Measurements from ENCODE around the gene TBC1D1. TPM values are rescaled to one million over a fixed set of nuclear protein-coding genes. Genes with fewer than 3 reads are reported as not detected.

The TBC1D1 gene
- total RNA-seq, 1 donor from 2014 or later: 58.5 TPM

GRCh38 chr4:38071801-38072431, 181.0 kb downstream of the TBC1D1 start:
- Mint-ChIP-seq H3K4me3 (ENCODE audit: low read depth) (no peak overlapping the region), H3K9me3 (no peaks in the 10 kb centered on the region), H3K4me1 (ENCODE audit: low read depth) (peaks cover 27% of the 10 kb centered on the region), H3K27me3 (ENCODE audit: low read depth) (no peaks in the 10 kb centered on the region), H3K27ac (no peak overlapping the region), H3K36me3 (ENCODE audit: low read depth) (peaks cover 39% of the 10 kb centered on the region)
- intact Hi-C loops (cut with micrococcal nuclease): no loop called here
- DNase-seq (ENCODE audit: low spot score): no peak

- Mint-ChIP-seq H3K9me3 (no peaks in the 10 kb centered on the region), H3K27me3 (ENCODE audit: low read depth) (no peaks in the 10 kb centered on the region), H3K36me3 (ENCODE audit: low read depth) (peaks cover 39% of the 10 kb centered on the region), H3K4me1 (ENCODE audit: low read depth) (peaks cover 27% of the 10 kb centered on the region), H3K27ac (no peak overlapping the region), H3K4me3 (ENCODE audit: low read depth) (no peak overlapping the region)
- intact Hi-C loops (cut with micrococcal nuclease): no loop called here
- no peak for DNase-seq (ENCODE audit: low spot score)
Measured at GRCh38 chr4:38072578-38072977, 181.7 kb downstream of the TBC1D1 start.

- no peaks in the 10 kb centered on the region for H3K27me3 Mint-ChIP-seq (ENCODE audit: low read depth)
- H3K36me3 Mint-ChIP-seq (ENCODE audit: low read depth): peaks cover 32% of the 10 kb centered on the region
- H3K27ac Mint-ChIP-seq: no peak overlapping the region
- DNase-seq (ENCODE audit: low spot score): no peak
- intact Hi-C loops (cut with micrococcal nuclease): no loop called here
- no peak overlapping the region for H3K4me3 Mint-ChIP-seq (ENCODE audit: low read depth)
- peaks cover 29% of the 10 kb centered on the region for H3K4me1 Mint-ChIP-seq (ENCODE audit: low read depth)
- no peaks in the 10 kb centered on the region for H3K9me3 Mint-ChIP-seq
Measured at GRCh38 chr4:38073596-38074234, 182.8 kb downstream of the TBC1D1 start.

- no peak for DNase-seq (ENCODE audit: low spot score)
- no peaks in the 10 kb centered on the region for H3K9me3 Mint-ChIP-seq
- H3K4me3 Mint-ChIP-seq (ENCODE audit: low read depth): no peak overlapping the region
- intact Hi-C loops (cut with micrococcal nuclease): no loop called here
- H3K36me3 Mint-ChIP-seq (ENCODE audit: low read depth): peaks cover 25% of the 10 kb centered on the region
- no peaks in the 10 kb centered on the region for H3K27me3 Mint-ChIP-seq (ENCODE audit: low read depth)
- no peak overlapping the region for H3K27ac Mint-ChIP-seq
- peaks cover 23% of the 10 kb centered on the region for H3K4me1 Mint-ChIP-seq (ENCODE audit: low read depth)
Measured at GRCh38 chr4:38075370-38076152, 184.7 kb downstream of the TBC1D1 start.

- H3K4me1 Mint-ChIP-seq (ENCODE audit: low read depth): peaks cover 23% of the 10 kb centered on the region
- intact Hi-C loops (cut with micrococcal nuclease): no loop called here
- H3K4me3 Mint-ChIP-seq (ENCODE audit: low read depth): no peak overlapping the region
- peaks cover 27% of the 10 kb centered on the region for H3K36me3 Mint-ChIP-seq (ENCODE audit: low read depth)
- H3K27ac Mint-ChIP-seq: no peak overlapping the region
- no peaks in the 10 kb centered on the region for H3K27me3 Mint-ChIP-seq (ENCODE audit: low read depth)
- no peak for DNase-seq (ENCODE audit: low spot score)
- H3K9me3 Mint-ChIP-seq: no peaks in the 10 kb centered on the region
Measured at GRCh38 chr4:38076153-38076669, 185.3 kb downstream of the TBC1D1 start.

GRCh38 chr4:38077791-38078489, 187.1 kb downstream of the TBC1D1 start:
- Mint-ChIP-seq H3K4me1 (ENCODE audit: low read depth) (peaks cover 17% of the 10 kb centered on the region), H3K4me3 (ENCODE audit: low read depth) (no peak overlapping the region), H3K27me3 (ENCODE audit: low read depth) (no peaks in the 10 kb centered on the region), H3K36me3 (ENCODE audit: low read depth) (peaks cover 19% of the 10 kb centered on the region), H3K9me3 (no peaks in the 10 kb centered on the region), H3K27ac (no peak overlapping the region)
- DNase-seq (ENCODE audit: low spot score): no peak
- intact Hi-C loops (cut with micrococcal nuclease): no loop called here

GRCh38 chr4:38078590-38079421, 187.9 kb downstream of the TBC1D1 start:
- no peak for DNase-seq (ENCODE audit: low spot score)
- Mint-ChIP-seq H3K4me3 (ENCODE audit: low read depth) (no peak overlapping the region), H3K9me3 (no peaks in the 10 kb centered on the region), H3K27me3 (ENCODE audit: low read depth) (no peaks in the 10 kb centered on the region), H3K27ac (no peak overlapping the region), H3K36me3 (ENCODE audit: low read depth) (peaks cover 16% of the 10 kb centered on the region), H3K4me1 (ENCODE audit: low read depth) (peaks cover 17% of the 10 kb centered on the region)
- intact Hi-C loops (cut with micrococcal nuclease): no loop called here

- H3K27me3 Mint-ChIP-seq (ENCODE audit: low read depth): no peaks in the 10 kb centered on the region
- H3K4me1 Mint-ChIP-seq (ENCODE audit: low read depth): peaks cover 16% of the 10 kb centered on the region
- H3K9me3 Mint-ChIP-seq: no peaks in the 10 kb centered on the region
- no peak for DNase-seq (ENCODE audit: low spot score)
- H3K4me3 Mint-ChIP-seq (ENCODE audit: low read depth): no peak overlapping the region
- H3K36me3 Mint-ChIP-seq (ENCODE audit: low read depth): peaks cover 12% of the 10 kb centered on the region
- no peak overlapping the region for H3K27ac Mint-ChIP-seq
- intact Hi-C loops (cut with micrococcal nuclease): no loop called here
Measured at GRCh38 chr4:38080061-38080974, 189.4 kb downstream of the TBC1D1 start.

- no peak overlapping the region for H3K27ac Mint-ChIP-seq
- no peak for DNase-seq (ENCODE audit: low spot score)
- intact Hi-C loops (cut with micrococcal nuclease): no loop called here
- H3K27me3 Mint-ChIP-seq (ENCODE audit: low read depth): no peaks in the 10 kb centered on the region
- H3K36me3 Mint-ChIP-seq (ENCODE audit: low read depth): peaks cover 2% of the 10 kb centered on the region
- peaks cover 5% of the 10 kb centered on the region for H3K4me1 Mint-ChIP-seq (ENCODE audit: low read depth)
- H3K4me3 Mint-ChIP-seq (ENCODE audit: low read depth): no peak overlapping the region
- H3K9me3 Mint-ChIP-seq: no peaks in the 10 kb centered on the region
Measured at GRCh38 chr4:38082021-38082420, 191.1 kb downstream of the TBC1D1 start.

GRCh38 chr4:38082424-38083385, 191.8 kb downstream of the TBC1D1 start:
- Mint-ChIP-seq H3K36me3 (ENCODE audit: low read depth) (peaks cover 2% of the 10 kb centered on the region), H3K4me3 (ENCODE audit: low read depth) (no peak overlapping the region), H3K4me1 (ENCODE audit: low read depth) (peaks cover 5% of the 10 kb centered on the region), H3K9me3 (no peaks in the 10 kb centered on the region), H3K27me3 (ENCODE audit: low read depth) (no peaks in the 10 kb centered on the region), H3K27ac (no peak overlapping the region)
- no peak for DNase-seq (ENCODE audit: low spot score)
- intact Hi-C loops (cut with micrococcal nuclease): no loop called here
